ENCODE data around the gene FADD.

DNA sequence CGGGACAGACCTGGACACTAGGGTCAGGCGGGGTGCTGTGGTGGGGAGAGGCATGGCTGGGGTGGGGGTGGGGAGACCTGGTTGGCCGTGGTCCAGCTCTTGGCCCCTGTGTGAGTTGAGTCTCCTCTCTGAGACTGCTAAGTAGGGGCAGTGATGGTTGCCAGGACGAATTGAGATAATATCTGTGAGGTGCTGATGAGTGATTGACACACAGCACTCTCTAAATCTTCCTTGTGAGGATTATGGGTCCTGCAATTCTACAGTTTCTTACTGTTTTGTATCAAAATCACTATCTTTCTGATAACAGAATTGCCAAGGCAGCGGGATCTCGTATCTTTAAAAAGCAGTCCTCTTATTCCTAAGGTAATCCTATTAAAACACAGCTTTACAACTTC, 3.9 kb downstream of the FADD start:
- TF ChIP-seq, protein P1, sequence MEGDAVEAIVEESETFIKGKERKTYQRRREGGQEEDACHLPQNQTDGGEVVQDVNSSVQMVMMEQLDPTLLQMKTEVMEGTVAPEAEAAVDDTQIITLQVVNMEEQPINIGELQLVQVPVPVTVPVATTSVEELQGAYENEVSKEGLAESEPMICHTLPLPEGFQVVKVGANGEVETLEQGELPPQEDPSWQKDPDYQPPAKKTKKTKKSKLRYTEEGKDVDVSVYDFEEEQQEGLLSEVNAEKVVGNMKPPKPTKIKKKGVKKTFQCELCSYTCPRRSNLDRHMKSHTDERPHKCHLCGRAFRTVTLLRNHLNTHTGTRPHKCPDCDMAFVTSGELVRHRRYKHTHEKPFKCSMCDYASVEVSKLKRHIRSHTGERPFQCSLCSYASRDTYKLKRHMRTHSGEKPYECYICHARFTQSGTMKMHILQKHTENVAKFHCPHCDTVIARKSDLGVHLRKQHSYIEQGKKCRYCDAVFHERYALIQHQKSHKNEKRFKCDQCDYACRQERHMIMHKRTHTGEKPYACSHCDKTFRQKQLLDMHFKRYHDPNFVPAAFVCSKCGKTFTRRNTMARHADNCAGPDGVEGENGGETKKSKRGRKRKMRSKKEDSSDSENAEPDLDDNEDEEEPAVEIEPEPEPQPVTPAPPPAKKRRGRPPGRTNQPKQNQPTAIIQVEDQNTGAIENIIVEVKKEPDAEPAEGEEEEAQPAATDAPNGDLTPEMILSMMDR (IDR thresholded peaks at IDR 0.05), result no peak
- TF ChIP-seq EZH2 (IDR thresholded peaks at IDR 0.05) (no peak), EZH2phosphoT487 (IDR thresholded peaks at IDR 0.05) (no peak)
